ENCODE data around the gene LPAR1.

Gene LPAR1

GRCh38 chr9:110996436-110997220, 41.6 kb downstream of the LPAR1 start:
- DNase-seq: no peak

GRCh38 chr9:110995420-110996340, 42.6 kb downstream of the LPAR1 start:
- no peak for DNase-seq

- no peak for DNase-seq
Observed at GRCh38 chr9:110994771-110995241, 43.5 kb downstream of the LPAR1 start.

- DNase-seq: no peak
Observed at GRCh38 chr9:110990481-110990880, 47.8 kb downstream of the LPAR1 start.

GRCh38 chr9:110986529-110986928, 51.7 kb downstream of the LPAR1 start:
- no peak for DNase-seq

- no peak for DNase-seq
Observed at GRCh38 chr9:110984890-110985437, 53.3 kb downstream of the LPAR1 start.

- DNase-seq: no peak
Observed at GRCh38 chr9:110980261-110980660, 58.0 kb downstream of the LPAR1 start.

- no peak for DNase-seq
Observed at GRCh38 chr9:110979636-110980035, 58.6 kb downstream of the LPAR1 start.

- no peak for DNase-seq
Observed at GRCh38 chr9:110978516-110978915, 59.8 kb downstream of the LPAR1 start.

- peak; percentile 15 for DNase-seq
Observed at GRCh38 chr9:110977259-110977709, 61.0 kb downstream of the LPAR1 start.

- no peak for DNase-seq
Observed at GRCh38 chr9:110975969-110976368, 62.3 kb downstream of the LPAR1 start.

GRCh38 chr9:110975278-110975677, 63.0 kb downstream of the LPAR1 start:
- DNase-seq: no peak

GRCh38 chr9:110971705-110972104, 66.6 kb downstream of the LPAR1 start:
- DNase-seq: no peak

- no peak for DNase-seq
Observed at GRCh38 chr9:110971234-110971633, 67.0 kb downstream of the LPAR1 start.

- DNase-seq: no peak
Observed at GRCh38 chr9:110969971-110970386, 68.3 kb downstream of the LPAR1 start.

- DNase-seq: no peak
Observed at GRCh38 chr9:110968096-110968495, 70.2 kb downstream of the LPAR1 start.

- DNase-seq: no peak
Observed at GRCh38 chr9:110967196-110967595, 71.1 kb downstream of the LPAR1 start.

- no peak for DNase-seq
Observed at GRCh38 chr9:110960288-110960687, 78.0 kb downstream of the LPAR1 start.

GRCh38 chr9:110958847-110959246, 79.4 kb downstream of the LPAR1 start:
- DNase-seq: no peak

- no peak for DNase-seq
Observed at GRCh38 chr9:110954822-110955291, 83.4 kb downstream of the LPAR1 start.

GRCh38 chr9:110952540-110952859, 85.8 kb downstream of the LPAR1 start:
- DNase-seq: no peak

GRCh38 chr9:110951805-110952539, 86.3 kb downstream of the LPAR1 start:
- DNase-seq: no peak

Measured in NCI-H69 (cell line).